K562 (cell line): Measurements from ENCODE around the gene HSPE1. TPM values are rescaled to one million over a fixed set of nuclear protein-coding genes. Genes with fewer than 3 reads are reported as not detected.

Experiments used
- ATAC-seq: fragments of 200-7000 bp; cut with Tn5 transposase; 3 replicates; pipeline ENCODE4 v1.9.1; 2020; ENCODE audit warnings: moderate library complexity
- BruUV-seq: library from RNA; stranded (reverse); fragments of 400-500 nt; replicated peaks from 2 replicates; lab custom pipeline; 2021; lab: Mats Ljungman, UMichigan
- CTCF ChIA-PET: fragments of 300-600 bp; formaldehyde crosslinking; extraction: SDS; loops from one replicate; lab custom pipeline; 2021; ENCODE audit warnings: low intra/inter-chr PET ratio; lab: Yijun Ruan, JAX
- POLR2A ChIA-PET: fragments of 300-600, 350-650 bp; sonication (Branson Sonifier 250); formaldehyde crosslinking; extraction: SDS; loops from one replicate; lab custom pipeline; 2021; ENCODE audit warnings: antibody characterized with exemption, inconsistent platforms; lab: Yijun Ruan, JAX
- DNase-seq, 4 experiments: peaks; one replicate each; pipeline versions ENCODE4 v3.0.0 to v3.0.0-alpha.2; 2011 to 2018; ENCODE audit warnings: low spot score in 3 of 4, mixed read lengths in 3 of 4; ENCODE audit errors: extremely low read depth in 1 of 4
- FAIRE-seq: peaks from 2 replicates; lab custom pipeline; 2011; peaks lifted over from hg19 to GRCh38; lab: Jason Lieb, UNC
- H2AFZ ChIP-seq: 2 replicates; pipeline ENCODE4 v1.6.0; 2011; ENCODE audit warnings: low read depth, low read length, control low read depth, inconsistent platforms
- H3K27ac ChIP-seq: fragments of 200-600 bp; 3 replicates; pipeline ENCODE4 v1.8.0; 2011; ENCODE audit warnings: low read depth, mild to moderate bottlenecking, control low read depth, inconsistent platforms, low read length, moderate library complexity, mixed read lengths; ENCODE audit errors: extremely low read depth
- H3K27me3 ChIP-seq, 2 experiments: fragments of 300-600 bp in 1 of 2; 2 replicates in 1 of 2; 3 replicates in 1 of 2; pipeline versions ENCODE4 v1.6.0 to v1.8.0; 2011; ENCODE audit warnings: inconsistent platforms in 2 of 2, low read length in 2 of 2, mild to moderate bottlenecking in 1 of 2, mixed read lengths in 1 of 2, moderate library complexity in 1 of 2; ENCODE audit not compliant: control insufficient read depth in 2 of 2, insufficient read depth in 2 of 2
- H3K36me3 ChIP-seq: fragments of 300-600 bp; 3 replicates; pipeline ENCODE4 v1.8.0; 2011; ENCODE audit warnings: mild to moderate bottlenecking, low read length, inconsistent platforms; ENCODE audit not compliant: control insufficient read depth, insufficient read depth
- H3K4me1 ChIP-seq, 2 experiments: fragments of 200-600 bp in 1 of 2; replicated peaks in 1 of 2; 2 replicates in 1 of 2; 3 replicates in 1 of 2; pipeline versions ENCODE4 v1.5.1 to v1.8.0; 2011; ENCODE audit warnings: inconsistent platforms in 2 of 2, low read length in 2 of 2, mild to moderate bottlenecking in 1 of 2, mixed read lengths in 1 of 2, moderate library complexity in 1 of 2; ENCODE audit not compliant: control insufficient read depth in 2 of 2, insufficient read depth in 2 of 2
- H3K4me2 ChIP-seq: 2 replicates; pipeline ENCODE4 v1.6.1; 2011; ENCODE audit warnings: low read length, control low read depth, inconsistent platforms, mixed read lengths; ENCODE audit not compliant: insufficient read depth
- H3K4me3 ChIP-seq: fragments of 200-600 bp; sonication (generic), shearing (Covaris generic); 2 replicates; pipeline ENCODE4 v1.5.1; 2016; ENCODE audit warnings: control low read depth, inconsistent platforms
- H3K79me2 ChIP-seq: fragments of 200-600 bp; 3 replicates; pipeline ENCODE4 v1.8.0; 2011; ENCODE audit warnings: low read length, inconsistent platforms; ENCODE audit not compliant: control insufficient read depth, insufficient read depth
- H3K9ac ChIP-seq, 2 experiments: 2 replicates each; pipeline versions ENCODE4 v1.6.0 to v1.6.1; 2011; ENCODE audit warnings: low read depth in 2 of 2, low read length in 2 of 2, control low read depth in 1 of 2, inconsistent platforms in 1 of 2, mild to moderate bottlenecking in 1 of 2, mixed read lengths in 1 of 2; ENCODE audit not compliant: insufficient read depth in 1 of 2
- H3K9me1 ChIP-seq: one replicate; pipeline ENCODE4 v1.6.0; 2011; ENCODE audit warnings: inconsistent platforms, mild to moderate bottlenecking, low read length, moderate library complexity; ENCODE audit not compliant: control insufficient read depth, insufficient read depth
- H3K9me3 ChIP-seq: replicated peaks from 2 replicates; pipeline ENCODE4 v1.5.1; 2011; ENCODE audit warnings: low read depth, low read length, inconsistent platforms; ENCODE audit not compliant: control insufficient read depth, insufficient read depth
- H4K20me1 ChIP-seq: replicated peaks from 2 replicates; pipeline ENCODE4 v1.6.1; 2011; ENCODE audit warnings: low read length, inconsistent platforms, mixed read lengths; ENCODE audit not compliant: control insufficient read depth, insufficient read depth
- E2F1 ChIP-seq: sonication (generic); formaldehyde crosslinking; IDR thresholded peaks from 2 replicates; pipeline ENCODE4 v1.8.1; 2023; ENCODE audit warnings: mild to moderate bottlenecking, missing genetic modification reagents, moderate library complexity
- LCOR ChIP-seq: sonication (generic); formaldehyde crosslinking; IDR thresholded peaks from 2 replicates; pipeline ENCODE4 v1.8.0; 2022; ENCODE audit warnings: mild to moderate bottlenecking, missing genetic modification reagents
- NELFE ChIP-seq: IDR thresholded peaks from 2 replicates; pipeline ENCODE4 v1.6.1; 2011; ENCODE audit warnings: mild to moderate bottlenecking; ENCODE audit not compliant: insufficient read depth, insufficient read length
- RBFOX2 ChIP-seq: fragments of 200-400 bp; formaldehyde crosslinking; IDR thresholded peaks from 2 replicates; pipeline ENCODE4 v1.6.1; 2017; ENCODE audit warnings: low read depth, mild to moderate bottlenecking, low read length, moderate library complexity
- WGBS: fragments of 100-300 bp; shearing (Covaris generic); methylation state at CpG from one replicate; pipeline ENCODE4 v1.1.6; 2016; ENCODE audit warnings: low coverage, mixed read lengths; ENCODE audit not compliant: insufficient coverage; ENCODE audit errors: missing lambda C conversion rate; 5-methylcytosine and 5-hydroxymethylcytosine counted together
- in situ Hi-C: fragments of 300-500 bp; cut with MboI; formaldehyde crosslinking; loops from 4 replicates; pipeline ENCODE4 v1.15.0; 2018; ENCODE audit warnings: inconsistent platforms, mixed read lengths
- intact Hi-C: fragments of 100-400 bp; cut with micrococcal nuclease; formaldehyde crosslinking; loops from 2 replicates; pipeline ENCODE4 v1.14.2; 2022
- polyA plus RNA-seq, 8 experiments: library from polyadenylated mRNA; depleted of rRNA in 4 of 8; stranded (reverse) in 5 of 8; unstranded in 3 of 8; fragments of >200 nt; fragmentation: Nextera tagmentation in 2 of 8; fragmentation: Illumina TruSeq in 1 of 8; extraction: Ambion mirVana in 2 of 8; extraction: Trizol in 1 of 8; gene quantifications; 2 replicates each; pipeline versions ENCODE4 v1.2.1 to v1.2.3, GENCODE V29; 2011 to 2014; ENCODE audit warnings: inconsistent platforms in 1 of 8, missing spikeins in 1 of 8
- total RNA-seq, 7 experiments: library from RNA; depleted of rRNA in 6 of 7; stranded (reverse); fragments of >200 nt in 6 of 7; fragmentation: Illumina TruSeq in 2 of 7; extraction: Trizol in 2 of 7; gene quantifications; 2 replicates each; pipeline versions ENCODE4 v1.2.1 to v1.2.3, GENCODE V29; 2011 to 2021; ENCODE audit warnings: low replicate concordance in 1 of 7

Gene HSPE1
- total and polyA plus RNA-seq, 9 of the 15 experiments (the other 6 are each of a cell fraction or from before 2014, with no cell fraction given): 223 to 1,007 (median 612) TPM

DNA sequence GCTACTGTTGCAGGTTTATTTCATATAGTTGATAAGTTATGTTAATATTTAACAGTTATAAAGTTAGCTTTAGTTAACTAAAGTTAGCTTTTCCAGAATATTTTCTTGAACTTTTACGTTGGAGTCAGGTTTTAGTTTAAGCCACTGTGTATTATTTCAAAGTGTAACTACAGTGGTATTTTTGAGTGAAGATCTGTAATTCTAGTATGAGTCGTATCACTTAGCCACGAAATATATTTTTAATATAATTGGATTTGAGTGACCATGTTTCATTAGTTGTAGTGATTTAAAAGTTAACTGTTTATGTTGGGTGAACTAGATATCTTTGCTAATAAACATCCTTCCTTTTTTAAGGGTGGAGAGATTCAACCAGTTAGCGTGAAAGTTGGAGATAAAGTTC, 2.5 kb downstream of the HSPE1 start:
- Histone ChIP-seq H2AFZ (no peak overlapping the region), H3K36me3 (peaks cover 49% of the 10 kb centered on the region), H4K20me1 (no peaks in the 10 kb centered on the region), H3K9ac (peak overlapping the region in 1 of 2 experiments; percentile 99; a peak in 1 of 4 replicates), H3K27me3 (no peaks in the 10 kb centered on the region), H3K4me1 (peaks cover under 1 to 8% of the 10 kb centered on the region in 2 experiments; a peak in 2 of 5 replicates), H3K79me2 (peaks cover 64% of the 10 kb centered on the region), H3K4me2 (peak overlapping the region; percentile 95; the same call in 1 of the 2 replicates), H3K9me1 (no peaks in the 10 kb centered on the region), H3K4me3 (peak overlapping the region; percentile 74; the same call in 1 of the 2 replicates), H3K27ac (no peak overlapping the region), H3K9me3 (no peaks in the 10 kb centered on the region)
- intact Hi-C loops (loop anchor here (5.0 kb wide), 1 partner anchor 95 kb away; no protein-coding TSS in a partner anchor), in situ Hi-C loops (no loop called here)
- TF ChIP-seq LCOR (CRISPR knock-in tag): no peak
- TF ChIP-seq RBFOX2: peak; percentile 28; the same call in 1 of the 2 replicates
- DNase-seq: no peak
- BruUV-seq: no TSS peak
- ChIA-PET POLR2A (interaction anchor here (0.7 to 6.5 kb wide), 3 partner anchors 11 to 89 kb away, joined by 3 to 34 read pairs (median 3); partner anchors contain the start of gene MOB4), CTCF (no interaction called here)
- no peak for ATAC-seq
- 33% methylated on average over 4 of the region's 4 CpGs for WGBS
- no peak for FAIRE-seq

- FAIRE-seq (no peak), ATAC-seq (no peak), DNase-seq (no peak)
- Histone ChIP-seq H3K9ac (no peak overlapping the region), H3K4me2 (no peak overlapping the region), H3K79me2 (peaks cover 51% of the 10 kb centered on the region), H3K9me3 (no peaks in the 10 kb centered on the region), H3K36me3 (peaks cover 40% of the 10 kb centered on the region), H3K4me3 (no peak overlapping the region), H3K4me1 (peaks cover 0 to 5% of the 10 kb centered on the region in 2 experiments; a peak in 1 of 5 replicates), H3K9me1 (no peaks in the 10 kb centered on the region), H2AFZ (no peak overlapping the region), H3K27me3 (no peaks in the 10 kb centered on the region), H3K27ac (no peak overlapping the region), H4K20me1 (no peaks in the 10 kb centered on the region)
- WGBS: 94% methylated on average over 2 of the region's 2 CpGs
- ChIA-PET CTCF (no interaction called here), POLR2A (no interaction called here)
- TF ChIP-seq NELFE (no peak), E2F1 (CRISPR knock-in tag) (no peak)
- intact Hi-C loops (loop anchor here (5.0 kb wide), 1 partner anchor 93 kb away; no protein-coding TSS in a partner anchor), in situ Hi-C loops (no loop called here)
- no TSS peak for BruUV-seq
Measured at GRCh38 chr2:197504000-197504399, 3.8 kb downstream of the HSPE1 start.
